ENCODE results near the gene PDIK1L. TPM values are rescaled to one million over a fixed set of nuclear protein-coding genes. Genes with fewer than 3 reads are reported as not detected.
A peak's percentile ranks its signal among the peaks of the same experiment; 100 is the strongest.

Gene PDIK1L
- total RNA-seq, 4 donors from 2014 or later: 5.4 to 9.0 (median 7.1) TPM

DNA sequence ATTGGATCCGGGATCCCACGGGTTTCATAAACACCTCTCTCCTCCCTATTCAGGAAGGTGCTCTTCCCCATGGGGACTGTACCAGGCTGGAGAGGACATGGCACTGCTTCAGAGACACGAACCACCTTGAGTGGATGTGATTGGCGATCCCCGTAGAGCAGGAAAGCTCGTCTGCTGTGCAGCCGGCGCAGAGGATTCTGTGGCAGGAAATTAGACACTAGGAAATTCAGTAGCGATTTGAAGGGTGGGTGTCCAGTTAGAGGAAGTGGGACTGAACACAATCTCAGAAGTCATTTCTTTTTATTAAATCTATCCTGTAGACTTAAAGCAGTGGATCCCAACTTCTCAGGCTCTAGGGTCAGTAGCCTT, 767 bp downstream of the PDIK1L start:
- DNase-seq (ENCODE audit: low spot score in 2 of 2): no peak
- WGBS, 2 donors: 0 to 1% methylated on average over 8 to 9 of the region's 9 CpGs
- H3K36me3 ChIP-seq: peaks cover 0 to 31% (median 0%) of the 10 kb centered on the region in 3 donors
- H3K4me3 ChIP-seq: peak overlapping the region; percentile 77 to 96 (median 86)
- no peaks in the 10 kb centered on the region for H3K27me3 ChIP-seq
- H3K4me1 ChIP-seq: peaks cover 0 to 37% (median 10%) of the 10 kb centered on the region in 4 donors
- H3K9me3 ChIP-seq: no peaks in the 10 kb centered on the region
- peak overlapping the region; percentile 61 to 89 (median 88) for H3K27ac ChIP-seq
- TF ChIP-seq EP300 (IDR thresholded peaks at IDR 0.05) (no peak), POLR2A (IDR thresholded peaks at IDR 0.05) (no peak)
- TF ChIP-seq, protein P1, sequence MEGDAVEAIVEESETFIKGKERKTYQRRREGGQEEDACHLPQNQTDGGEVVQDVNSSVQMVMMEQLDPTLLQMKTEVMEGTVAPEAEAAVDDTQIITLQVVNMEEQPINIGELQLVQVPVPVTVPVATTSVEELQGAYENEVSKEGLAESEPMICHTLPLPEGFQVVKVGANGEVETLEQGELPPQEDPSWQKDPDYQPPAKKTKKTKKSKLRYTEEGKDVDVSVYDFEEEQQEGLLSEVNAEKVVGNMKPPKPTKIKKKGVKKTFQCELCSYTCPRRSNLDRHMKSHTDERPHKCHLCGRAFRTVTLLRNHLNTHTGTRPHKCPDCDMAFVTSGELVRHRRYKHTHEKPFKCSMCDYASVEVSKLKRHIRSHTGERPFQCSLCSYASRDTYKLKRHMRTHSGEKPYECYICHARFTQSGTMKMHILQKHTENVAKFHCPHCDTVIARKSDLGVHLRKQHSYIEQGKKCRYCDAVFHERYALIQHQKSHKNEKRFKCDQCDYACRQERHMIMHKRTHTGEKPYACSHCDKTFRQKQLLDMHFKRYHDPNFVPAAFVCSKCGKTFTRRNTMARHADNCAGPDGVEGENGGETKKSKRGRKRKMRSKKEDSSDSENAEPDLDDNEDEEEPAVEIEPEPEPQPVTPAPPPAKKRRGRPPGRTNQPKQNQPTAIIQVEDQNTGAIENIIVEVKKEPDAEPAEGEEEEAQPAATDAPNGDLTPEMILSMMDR (IDR thresholded peaks at IDR 0.05): no peak

DNA sequence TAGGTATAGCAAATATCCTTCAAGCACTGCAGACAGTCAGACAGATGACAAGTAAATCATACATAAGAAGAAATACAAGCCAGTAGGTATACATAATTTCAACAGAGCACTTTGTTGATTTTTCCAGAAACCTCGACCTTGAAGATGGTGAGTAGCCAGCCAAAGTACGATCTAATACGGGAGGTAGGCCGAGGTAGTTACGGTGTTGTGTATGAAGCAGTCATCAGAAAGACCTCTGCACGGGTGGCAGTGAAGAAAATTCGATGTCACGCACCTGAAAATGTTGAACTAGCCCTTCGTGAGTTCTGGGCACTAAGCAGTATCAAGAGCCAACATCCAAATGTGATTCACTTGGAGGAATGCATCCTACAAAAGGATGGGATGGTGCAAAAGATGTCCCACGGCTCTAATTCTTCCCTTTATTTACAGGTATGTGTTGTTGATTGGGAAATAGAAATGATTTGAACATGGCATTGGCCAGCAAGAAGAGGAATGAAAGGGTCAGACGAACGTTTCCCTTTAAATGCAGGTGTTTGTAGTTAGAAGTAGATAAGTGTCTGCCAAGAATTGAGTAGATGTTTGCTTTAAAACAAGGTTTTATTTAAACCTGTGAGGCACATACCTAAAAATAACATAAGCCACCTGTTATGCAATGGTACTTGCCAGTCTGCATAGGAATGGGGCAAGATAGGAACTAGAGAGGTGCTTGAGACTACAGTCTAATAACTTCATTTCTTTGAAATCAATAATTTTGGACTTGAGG, 2.7 kb downstream of the PDIK1L start:
- no peaks in the 10 kb centered on the region for H3K27me3 ChIP-seq
- no peak overlapping the region for H3K4me3 ChIP-seq
- peaks cover 0 to 37% (median 10%) of the 10 kb centered on the region in 4 donors for H3K4me1 ChIP-seq
- TF ChIP-seq, protein P1 (IDR thresholded peaks at IDR 0.05): no peak
- no peak for TF ChIP-seq EP300 (IDR thresholded peaks at IDR 0.05)
- TF ChIP-seq POLR2A (IDR thresholded peaks at IDR 0.05): no peak
- DNase-seq (ENCODE audit: low spot score in 2 of 2): no peak
- WGBS, 2 donors: 85 to 89% methylated on average over 12 of the region's 12 CpGs
- H3K36me3 ChIP-seq: peaks cover 0 to 51% (median 4%) of the 10 kb centered on the region in 3 donors
- no peaks in the 10 kb centered on the region for H3K9me3 ChIP-seq
- H3K27ac ChIP-seq: no peak overlapping the region

DNA sequence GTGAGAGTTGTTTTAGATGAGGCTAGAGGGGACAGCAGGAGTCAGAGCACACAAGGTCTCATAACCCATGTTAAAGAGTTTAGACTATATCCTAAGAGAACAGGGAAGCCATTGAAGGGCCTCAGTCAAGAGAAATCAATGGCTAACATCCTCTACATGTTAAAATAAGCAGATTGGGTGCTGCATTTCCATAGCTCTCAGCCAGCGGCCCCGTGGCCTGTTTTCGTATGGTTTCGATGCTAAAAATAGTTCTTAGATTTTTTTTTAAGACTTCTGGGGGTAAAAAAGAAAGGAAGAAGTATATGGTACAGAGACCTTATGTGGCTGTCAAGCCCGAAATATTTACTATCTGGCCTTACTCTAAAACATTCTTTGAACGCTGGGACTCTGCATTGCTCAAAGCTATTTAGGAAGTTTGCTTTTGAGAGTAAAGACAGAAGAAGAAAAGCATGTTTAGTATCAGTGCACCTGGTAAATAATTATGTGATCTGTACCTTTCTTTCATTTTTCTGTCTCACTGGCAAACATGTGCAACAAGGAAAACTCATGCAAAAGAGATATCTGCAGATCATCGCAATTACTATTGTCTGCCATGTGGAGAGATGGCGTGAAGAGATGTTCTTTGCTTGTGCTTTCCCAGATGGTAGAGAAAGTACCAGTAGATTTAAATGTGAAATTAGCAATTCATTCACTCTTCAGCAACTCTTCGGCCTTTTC, 8.4 kb downstream of the PDIK1L start:
- H3K27ac ChIP-seq: no peak overlapping the region
- H3K4me3 ChIP-seq: no peak overlapping the region
- H3K27me3 ChIP-seq: no peaks in the 10 kb centered on the region
- peaks cover 0 to 10% (median under 1%) of the 10 kb centered on the region in 4 donors for H3K4me1 ChIP-seq
- H3K36me3 ChIP-seq: peaks cover 0 to 72% (median 4%) of the 10 kb centered on the region in 3 donors
- 71 to 72% methylated on average over 9 of the region's 9 CpGs for WGBS, 2 donors
- no peaks in the 10 kb centered on the region for H3K9me3 ChIP-seq
- no peak for DNase-seq (ENCODE audit: low spot score in 2 of 2)
- TF ChIP-seq POLR2A (IDR thresholded peaks at IDR 0.05): no peak

DNA sequence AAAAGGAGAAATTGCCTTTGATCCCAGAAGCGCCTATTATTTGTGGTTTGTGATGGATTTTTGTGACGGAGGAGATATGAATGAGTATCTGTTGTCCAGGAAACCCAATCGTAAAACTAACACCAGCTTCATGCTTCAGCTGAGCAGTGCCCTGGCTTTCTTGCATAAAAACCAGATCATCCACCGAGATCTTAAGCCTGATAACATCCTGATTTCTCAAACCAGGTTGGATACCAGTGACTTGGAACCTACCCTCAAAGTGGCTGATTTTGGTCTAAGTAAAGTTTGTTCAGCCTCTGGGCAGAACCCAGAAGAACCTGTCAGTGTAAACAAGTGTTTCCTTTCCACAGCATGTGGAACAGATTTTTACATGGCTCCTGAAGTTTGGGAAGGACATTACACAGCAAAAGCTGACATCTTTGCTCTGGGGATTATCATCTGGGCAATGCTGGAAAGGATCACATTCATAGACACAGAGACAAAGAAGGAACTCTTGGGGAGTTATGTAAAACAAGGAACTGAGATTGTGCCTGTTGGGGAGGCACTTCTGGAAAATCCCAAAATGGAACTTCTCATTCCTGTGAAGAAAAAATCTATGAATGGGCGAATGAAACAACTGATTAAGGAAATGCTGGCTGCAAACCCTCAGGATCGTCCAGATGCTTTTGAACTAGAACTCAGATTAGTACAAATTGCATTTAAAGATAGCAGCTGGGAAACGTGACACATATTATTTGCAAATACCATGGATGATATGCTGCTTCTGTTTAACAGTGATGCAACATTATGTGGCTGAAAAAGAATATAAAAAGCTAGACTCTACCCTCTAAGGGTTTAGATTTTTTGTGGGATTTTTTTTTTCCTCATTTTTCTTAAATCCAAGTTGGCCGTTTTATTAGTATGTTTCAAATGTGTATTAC, 10.5 kb downstream of the PDIK1L start:
- no peak overlapping the region for H3K4me3 ChIP-seq
- no peak for DNase-seq (ENCODE audit: low spot score in 2 of 2)
- peaks cover 0 to 30% (median 11%) of the 10 kb centered on the region in 4 donors for H3K4me1 ChIP-seq
- H3K9me3 ChIP-seq: no peaks in the 10 kb centered on the region
- 62 to 67% methylated on average over 8 of the region's 8 CpGs for WGBS, 2 donors
- H3K36me3 ChIP-seq: peaks cover 0 to 52% (median 4%) of the 10 kb centered on the region in 3 donors
- H3K27ac ChIP-seq: peak overlapping the region in 1 of 4 donors; percentile 13
- no peaks in the 10 kb centered on the region for H3K27me3 ChIP-seq
- TF ChIP-seq POLR2A (IDR thresholded peaks at IDR 0.05) (no peak), EP300 (IDR thresholded peaks at IDR 0.05) (peak in 1 of 2 donors; percentile 43)
- TF ChIP-seq, protein P1 (IDR thresholded peaks at IDR 0.05): no peak

Measured in tibial nerve (tissue), 4 donors.